ENCODE measurements around the gene PACRGL. TPM values are rescaled to one million over a fixed set of nuclear protein-coding genes. Genes with fewer than 3 reads are reported as not detected.

Gene PACRGL
- 49.5 and 58.7 TPM in 2 replicates for total RNA-seq (2014; rRNA removed; shearing (Covaris generic))

DNA sequence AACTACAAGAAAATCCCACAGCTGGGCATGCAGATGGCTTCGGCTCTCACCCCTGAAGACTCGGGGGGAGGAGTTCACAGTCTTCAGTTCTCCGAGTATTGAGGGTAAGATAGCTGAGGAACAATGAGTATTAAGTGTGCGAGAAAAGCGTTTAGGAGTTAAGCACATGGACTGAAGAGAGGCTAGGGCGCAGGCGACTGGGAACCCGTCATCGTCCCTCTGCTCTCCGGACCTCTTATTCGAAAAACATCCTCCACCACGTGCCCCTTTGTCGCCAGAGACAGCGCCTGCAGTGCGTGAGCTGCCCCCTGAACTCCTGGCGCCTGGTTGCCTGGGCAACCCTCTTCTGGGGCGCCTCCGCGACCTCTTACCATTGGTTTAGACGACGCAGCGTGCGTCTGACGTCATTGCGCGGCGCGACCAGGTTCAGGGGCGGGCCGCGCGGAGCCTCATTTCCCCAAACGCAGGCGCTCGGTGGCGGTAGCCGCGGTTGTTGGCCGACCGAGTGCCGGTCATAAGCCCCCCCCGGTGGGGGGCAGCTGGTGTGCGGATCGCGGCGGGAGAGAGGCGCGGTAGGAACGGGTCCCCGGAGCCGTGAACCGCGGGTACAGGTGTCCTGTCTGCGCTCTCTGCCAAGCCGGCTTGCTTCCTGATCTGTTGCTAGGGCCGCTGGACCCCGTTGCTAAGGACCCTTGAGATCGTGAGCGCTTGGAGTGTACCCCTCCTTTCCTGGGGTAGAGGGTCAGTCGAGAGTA, at the start of gene PACRGL:
TSS of gene PACRGL (plus strand) at position 452 of the 755 bp plus-strand sequence. CDS start 4,024 bp downstream, outside the sequence.

